ENCODE results near the gene METTL9. TPM values are rescaled to one million over a fixed set of nuclear protein-coding genes. Genes with fewer than 3 reads are reported as not detected.

METTL9 gene
- total and polyA plus RNA-seq, 2 of the 13 experiments (the other 11 are each of a cell fraction or from before 2014, with no cell fraction given): 123 to 204 TPM

DNA sequence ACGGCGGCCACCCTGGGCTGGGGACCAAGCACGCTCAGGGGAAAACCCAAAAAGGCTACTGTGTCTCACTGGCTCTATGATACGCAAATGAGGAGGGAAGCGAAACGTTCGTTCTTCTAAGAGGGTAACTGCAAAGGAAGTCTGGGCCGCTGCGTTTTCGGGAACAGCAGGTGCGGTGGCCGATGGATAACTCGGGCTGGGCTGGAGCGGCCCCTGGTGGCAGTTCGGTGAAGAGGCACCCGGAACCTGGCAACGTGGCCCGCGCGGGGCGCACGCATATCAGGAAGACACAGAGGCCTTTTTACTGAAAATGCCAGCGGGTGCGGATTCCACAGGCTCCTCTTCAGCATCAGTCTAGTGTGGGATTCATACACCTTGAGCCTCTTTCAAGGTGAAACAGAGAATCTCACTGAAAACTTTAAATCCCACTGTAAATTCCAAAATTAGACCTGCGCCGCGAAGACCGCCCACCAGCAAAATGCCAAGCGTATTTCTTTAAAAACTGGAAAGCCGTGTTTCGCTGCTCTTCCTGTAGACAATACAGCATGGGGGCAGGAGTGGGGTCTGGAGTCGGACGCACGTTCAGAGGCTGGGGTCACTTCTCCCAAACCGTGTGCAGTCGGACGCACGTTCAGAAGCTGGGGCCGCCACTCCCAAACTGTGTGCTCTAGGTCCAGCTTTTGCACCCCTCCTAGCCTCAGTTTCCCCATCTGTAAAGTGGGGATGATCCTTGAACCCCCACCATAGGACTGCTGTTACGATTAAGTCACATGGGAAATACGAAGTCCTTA lies 44.4 kb upstream of the METTL9 start (continued):
- TF ChIP-seq ZSCAN20 (CRISPR knock-in tag; IDR thresholded peaks at IDR 0.05; ENCODE audit: borderline replicate concordance) (peak; percentile 63), ZNF713 (CRISPR knock-in tag; IDR thresholded peaks at IDR 0.05) (0 out of 2 replicates have a peak, but pooled peaks have one; percentile 60), PHB2 (IDR thresholded peaks at IDR 0.05; ENCODE audit: partially characterized antibody) (no peak), PTBP1 (IDR thresholded peaks at IDR 0.05; ENCODE audit: low read depth, low read length, poor library complexity, severe bottlenecking) (peak; percentile 96), KDM5A (IDR thresholded peaks at IDR 0.05; ENCODE audit: borderline replicate concordance, low read length) (no peak), ARNT (IDR thresholded peaks at IDR 0.05) (no peak), ZC3H13 (CRISPR knock-in tag; IDR thresholded peaks at IDR 0.05) (no peak), SOX6 (IDR thresholded peaks at IDR 0.05) (no peak), SOX6 (CRISPR knock-in tag; IDR thresholded peaks at IDR 0.05) (peak; percentile 85), PRPF4 (IDR thresholded peaks at IDR 0.05; ENCODE audit: low read depth, low read length, poor library complexity, severe bottlenecking) (peak; percentile 95), ZNF773 (CRISPR knock-in tag; IDR thresholded peaks at IDR 0.05; ENCODE audit: borderline replicate concordance) (0 out of 2 replicates have a peak, but pooled peaks have one; percentile 29), HNRNPLL (IDR thresholded peaks at IDR 0.05; ENCODE audit: low read depth, low read length, poor library complexity, severe bottlenecking) (peak; percentile 76), ZNF678 (CRISPR knock-in tag; IDR thresholded peaks at IDR 0.05) (0 out of 2 replicates have a peak, but pooled peaks have one; percentile 7)
- TF ChIP-seq, protein P1, sequence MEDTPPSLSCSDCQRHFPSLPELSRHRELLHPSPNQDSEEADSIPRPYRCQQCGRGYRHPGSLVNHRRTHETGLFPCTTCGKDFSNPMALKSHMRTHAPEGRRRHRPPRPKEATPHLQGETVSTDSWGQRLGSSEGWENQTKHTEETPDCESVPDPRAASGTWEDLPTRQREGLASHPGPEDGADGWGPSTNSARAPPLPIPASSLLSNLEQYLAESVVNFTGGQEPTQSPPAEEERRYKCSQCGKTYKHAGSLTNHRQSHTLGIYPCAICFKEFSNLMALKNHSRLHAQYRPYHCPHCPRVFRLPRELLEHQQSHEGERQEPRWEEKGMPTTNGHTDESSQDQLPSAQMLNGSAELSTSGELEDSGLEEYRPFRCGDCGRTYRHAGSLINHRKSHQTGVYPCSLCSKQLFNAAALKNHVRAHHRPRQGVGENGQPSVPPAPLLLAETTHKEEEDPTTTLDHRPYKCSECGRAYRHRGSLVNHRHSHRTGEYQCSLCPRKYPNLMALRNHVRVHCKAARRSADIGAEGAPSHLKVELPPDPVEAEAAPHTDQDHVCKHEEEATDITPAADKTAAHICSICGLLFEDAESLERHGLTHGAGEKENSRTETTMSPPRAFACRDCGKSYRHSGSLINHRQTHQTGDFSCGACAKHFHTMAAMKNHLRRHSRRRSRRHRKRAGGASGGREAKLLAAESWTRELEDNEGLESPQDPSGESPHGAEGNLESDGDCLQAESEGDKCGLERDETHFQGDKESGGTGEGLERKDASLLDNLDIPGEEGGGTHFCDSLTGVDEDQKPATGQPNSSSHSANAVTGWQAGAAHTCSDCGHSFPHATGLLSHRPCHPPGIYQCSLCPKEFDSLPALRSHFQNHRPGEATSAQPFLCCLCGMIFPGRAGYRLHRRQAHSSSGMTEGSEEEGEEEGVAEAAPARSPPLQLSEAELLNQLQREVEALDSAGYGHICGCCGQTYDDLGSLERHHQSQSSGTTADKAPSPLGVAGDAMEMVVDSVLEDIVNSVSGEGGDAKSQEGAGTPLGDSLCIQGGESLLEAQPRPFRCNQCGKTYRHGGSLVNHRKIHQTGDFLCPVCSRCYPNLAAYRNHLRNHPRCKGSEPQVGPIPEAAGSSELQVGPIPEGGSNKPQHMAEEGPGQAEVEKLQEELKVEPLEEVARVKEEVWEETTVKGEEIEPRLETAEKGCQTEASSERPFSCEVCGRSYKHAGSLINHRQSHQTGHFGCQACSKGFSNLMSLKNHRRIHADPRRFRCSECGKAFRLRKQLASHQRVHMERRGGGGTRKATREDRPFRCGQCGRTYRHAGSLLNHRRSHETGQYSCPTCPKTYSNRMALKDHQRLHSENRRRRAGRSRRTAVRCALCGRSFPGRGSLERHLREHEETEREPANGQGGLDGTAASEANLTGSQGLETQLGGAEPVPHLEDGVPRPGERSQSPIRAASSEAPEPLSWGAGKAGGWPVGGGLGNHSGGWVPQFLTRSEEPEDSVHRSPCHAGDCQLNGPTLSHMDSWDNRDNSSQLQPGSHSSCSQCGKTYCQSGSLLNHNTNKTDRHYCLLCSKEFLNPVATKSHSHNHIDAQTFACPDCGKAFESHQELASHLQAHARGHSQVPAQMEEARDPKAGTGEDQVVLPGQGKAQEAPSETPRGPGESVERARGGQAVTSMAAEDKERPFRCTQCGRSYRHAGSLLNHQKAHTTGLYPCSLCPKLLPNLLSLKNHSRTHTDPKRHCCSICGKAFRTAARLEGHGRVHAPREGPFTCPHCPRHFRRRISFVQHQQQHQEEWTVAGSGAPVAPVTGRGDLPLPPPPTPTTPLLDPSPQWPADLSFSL (CRISPR knock-in tag; IDR thresholded peaks at IDR 0.05): 0 out of 2 replicates have a peak, but pooled peaks have one; percentile 55
- TF ChIP-seq, protein P2, sequence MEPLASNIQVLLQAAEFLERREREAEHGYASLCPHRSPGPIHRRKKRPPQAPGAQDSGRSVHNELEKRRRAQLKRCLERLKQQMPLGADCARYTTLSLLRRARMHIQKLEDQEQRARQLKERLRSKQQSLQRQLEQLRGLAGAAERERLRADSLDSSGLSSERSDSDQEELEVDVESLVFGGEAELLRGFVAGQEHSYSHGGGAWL (CRISPR knock-in tag; IDR thresholded peaks at IDR 0.05): peak; percentile 97
- TF ChIP-seq, protein P3, sequence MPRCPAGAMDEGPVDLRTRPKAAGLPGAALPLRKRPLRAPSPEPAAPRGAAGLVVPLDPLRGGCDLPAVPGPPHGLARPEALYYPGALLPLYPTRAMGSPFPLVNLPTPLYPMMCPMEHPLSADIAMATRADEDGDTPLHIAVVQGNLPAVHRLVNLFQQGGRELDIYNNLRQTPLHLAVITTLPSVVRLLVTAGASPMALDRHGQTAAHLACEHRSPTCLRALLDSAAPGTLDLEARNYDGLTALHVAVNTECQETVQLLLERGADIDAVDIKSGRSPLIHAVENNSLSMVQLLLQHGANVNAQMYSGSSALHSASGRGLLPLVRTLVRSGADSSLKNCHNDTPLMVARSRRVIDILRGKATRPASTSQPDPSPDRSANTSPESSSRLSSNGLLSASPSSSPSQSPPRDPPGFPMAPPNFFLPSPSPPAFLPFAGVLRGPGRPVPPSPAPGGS (CRISPR knock-in tag; IDR thresholded peaks at IDR 0.05): peak; percentile 86; the same call in 1 of the 2 replicates
- TF ChIP-seq, protein P4, sequence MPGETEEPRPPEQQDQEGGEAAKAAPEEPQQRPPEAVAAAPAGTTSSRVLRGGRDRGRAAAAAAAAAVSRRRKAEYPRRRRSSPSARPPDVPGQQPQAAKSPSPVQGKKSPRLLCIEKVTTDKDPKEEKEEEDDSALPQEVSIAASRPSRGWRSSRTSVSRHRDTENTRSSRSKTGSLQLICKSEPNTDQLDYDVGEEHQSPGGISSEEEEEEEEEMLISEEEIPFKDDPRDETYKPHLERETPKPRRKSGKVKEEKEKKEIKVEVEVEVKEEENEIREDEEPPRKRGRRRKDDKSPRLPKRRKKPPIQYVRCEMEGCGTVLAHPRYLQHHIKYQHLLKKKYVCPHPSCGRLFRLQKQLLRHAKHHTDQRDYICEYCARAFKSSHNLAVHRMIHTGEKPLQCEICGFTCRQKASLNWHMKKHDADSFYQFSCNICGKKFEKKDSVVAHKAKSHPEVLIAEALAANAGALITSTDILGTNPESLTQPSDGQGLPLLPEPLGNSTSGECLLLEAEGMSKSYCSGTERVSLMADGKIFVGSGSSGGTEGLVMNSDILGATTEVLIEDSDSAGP (CRISPR knock-in tag; IDR thresholded peaks at IDR 0.05; ENCODE audit: borderline replicate concordance): peak; percentile 96

Data from HepG2 (cell line).